Measurements from ENCODE around the gene ELL. TPM values are rescaled to one million over a fixed set of nuclear protein-coding genes. Genes with fewer than 3 reads are reported as not detected.

The ELL gene
- total RNA-seq, 6 donors from 2014 or later = 19.8 to 66.0 (median 22.4) TPM

GRCh38 chr19:18474366-18474887 is 47.4 kb downstream of the ELL start:
- Histone ChIP-seq H3K36me3 (peaks cover 0 to 26% (median 9%) of the 10 kb centered on the region in 4 donors), H3K9me3 (no peaks in the 10 kb centered on the region), H3K27me3 (no peaks in the 10 kb centered on the region), H3K4me1 (peaks cover 60 to 78% (median 67%) of the 10 kb centered on the region in 4 donors), H3K4me3 (no peak overlapping the region), H3K27ac (peak overlapping the region in 3 of 4 donors; percentile 69 to 89 (median 74))
- 83 to 93% methylated on average over 3 to 10 of the region's 13 CpGs for WGBS, 2 donors
- TF ChIP-seq CTCF (IDR thresholded peaks at IDR 0.05) (no peak), POLR2A (IDR thresholded peaks at IDR 0.05) (no peak), POLR2AphosphoS5 (IDR thresholded peaks at IDR 0.05) (no peak), EP300 (IDR thresholded peaks at IDR 0.05) (no peak)
- DNase-seq (no peak), ATAC-seq (ENCODE audit: low FRiP score in 2 of 2) (no peak)

- Histone ChIP-seq H3K36me3 (peaks cover 0 to 26% (median 9%) of the 10 kb centered on the region in 4 donors), H3K4me3 (no peak overlapping the region), H3K27ac (peak overlapping the region in 3 of 4 donors; percentile 69 to 89 (median 74)), H3K27me3 (no peaks in the 10 kb centered on the region), H3K4me1 (peaks cover 55 to 78% (median 61%) of the 10 kb centered on the region in 4 donors), H3K9me3 (no peaks in the 10 kb centered on the region)
- ATAC-seq (ENCODE audit: low FRiP score in 2 of 2) = no peak
- no peak for DNase-seq
- TF ChIP-seq CTCF (IDR thresholded peaks at IDR 0.05) (no peak), EP300 (IDR thresholded peaks at IDR 0.05) (no peak), POLR2AphosphoS5 (IDR thresholded peaks at IDR 0.05) (no peak), POLR2A (IDR thresholded peaks at IDR 0.05) (no peak)
- WGBS, 2 donors = 83 to 87% methylated on average over 4 to 8 of the region's 8 CpGs
Observed at GRCh38 chr19:18473706-18474087, 48.2 kb downstream of the ELL start.

- H3K4me3 ChIP-seq = no peak overlapping the region
- peaks cover 50 to 77% (median 55%) of the 10 kb centered on the region in 4 donors for H3K4me1 ChIP-seq
- H3K27me3 ChIP-seq = no peaks in the 10 kb centered on the region
- H3K9me3 ChIP-seq = no peaks in the 10 kb centered on the region
- H3K27ac ChIP-seq = peak overlapping the region in 3 of 4 donors; percentile 69 to 89 (median 74)
- ATAC-seq (ENCODE audit: low FRiP score in 2 of 2) (no peak), DNase-seq (peak in 1 of 2 donors; percentile 36)
- H3K36me3 ChIP-seq = peaks cover 0 to 26% (median 9%) of the 10 kb centered on the region in 4 donors
- 75 to 83% methylated on average over 8 of the region's 8 CpGs for WGBS, 2 donors
- no peak for TF ChIP-seq POLR2A (IDR thresholded peaks at IDR 0.05)
- no peak for TF ChIP-seq POLR2AphosphoS5 (IDR thresholded peaks at IDR 0.05)
- no peak for TF ChIP-seq EP300 (IDR thresholded peaks at IDR 0.05)
- no peak for TF ChIP-seq CTCF (IDR thresholded peaks at IDR 0.05)
Observed at GRCh38 chr19:18473003-18473705, 48.7 kb downstream of the ELL start.

GRCh38 chr19:18470787-18471186 is 51.1 kb downstream of the ELL start:
- no peak overlapping the region for H3K4me3 ChIP-seq
- peak overlapping the region in 2 of 4 donors; percentile 26 to 36 for H3K27ac ChIP-seq
- TF ChIP-seq POLR2AphosphoS5 (IDR thresholded peaks at IDR 0.05) (no peak), POLR2A (IDR thresholded peaks at IDR 0.05) (no peak), CTCF (IDR thresholded peaks at IDR 0.05) (no peak)
- 82 to 100% methylated on average over 1 to 2 of the region's 2 CpGs for WGBS, 2 donors
- peaks cover 0 to 22% (median 9%) of the 10 kb centered on the region in 4 donors for H3K36me3 ChIP-seq
- ATAC-seq (ENCODE audit: low FRiP score in 2 of 2) (no peak), DNase-seq (no peak)
- H3K4me1 ChIP-seq = peaks cover 42 to 62% (median 44%) of the 10 kb centered on the region in 4 donors
- H3K27me3 ChIP-seq = no peaks in the 10 kb centered on the region
- H3K9me3 ChIP-seq = no peaks in the 10 kb centered on the region

All from upper lobe of left lung (tissue), 6 donors.